HFFc6 (cell line): ENCODE results near the gene NAA50. TPM values are rescaled to one million over a fixed set of nuclear protein-coding genes. Genes with fewer than 3 reads are reported as not detected.

Experiments used
- DNase-seq: peaks from one replicate; pipeline ENCODE4 v3.0.0-alpha.2; 2018
- H3K27ac Mint-ChIP-seq: 2 replicates; pipeline ENCODE4 v1.8.0; 2020; ENCODE audit warnings: mild to moderate bottlenecking, mixed read lengths
- H3K27me3 Mint-ChIP-seq: 2 replicates; pipeline ENCODE4 v1.8.0; 2021; ENCODE audit warnings: mild to moderate bottlenecking, moderate library complexity, mixed read lengths; ENCODE audit not compliant: insufficient read depth
- H3K36me3 Mint-ChIP-seq: 2 replicates; pipeline ENCODE4 v1.8.0; 2021; ENCODE audit warnings: low read depth, mixed read lengths
- H3K4me1 Mint-ChIP-seq: 2 replicates; pipeline ENCODE4 v1.8.0; 2020; ENCODE audit warnings: low read depth, mixed read lengths
- H3K4me3 Mint-ChIP-seq: 2 replicates; pipeline ENCODE4 v1.8.0; 2020; ENCODE audit warnings: mild to moderate bottlenecking, moderate library complexity, mixed read lengths
- H3K9me3 Mint-ChIP-seq: 2 replicates; pipeline ENCODE4 v1.8.0; 2020; ENCODE audit warnings: mild to moderate bottlenecking, mixed read lengths
- total RNA-seq, 6 experiments: library from RNA; stranded (reverse); fragmentation: NEBNext Ultra II Directional; extraction: Animal tissue kit (Norgen Biotek cat#: 25700); gene quantifications; 2 replicates in 1 of 6; 3 replicates in 5 of 6; pipeline ENCODE4 v1.2.3, GENCODE V29; 2021
- TF ChIP-seq, protein P1 (sequence below): fragments of 200-600 bp; sonication (generic); IDR thresholded peaks from 2 replicates; pipeline ENCODE4 v1.5.0; 2021; ENCODE audit warnings: antibody characterized with exemption, mild to moderate bottlenecking

NAA50 gene
- total RNA-seq, 6 experiments from 2014 or later, result 146 to 178 (median 171) TPM

DNA sequence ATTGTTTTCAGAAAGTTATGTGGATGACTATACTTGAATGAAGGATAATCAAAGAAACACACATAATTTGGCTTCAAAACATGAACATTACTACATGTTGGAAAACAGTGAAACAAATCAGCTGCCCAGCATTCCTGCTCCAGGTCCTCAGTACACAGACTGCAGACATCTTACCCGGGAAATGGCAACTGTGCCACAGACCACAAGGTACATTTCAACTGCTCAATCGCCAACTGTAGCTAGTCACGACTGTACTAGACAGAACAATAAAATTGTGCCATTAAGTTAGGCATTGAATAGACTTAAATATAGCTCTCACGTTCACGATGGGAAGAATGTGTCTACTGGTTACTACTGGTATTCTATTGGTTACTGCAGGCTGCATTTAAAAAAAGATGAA lies 5.0 kb downstream of the NAA50 start:
- Mint-ChIP-seq H3K4me1 (peaks cover 83% of the 10 kb centered on the region), H3K9me3 (no peaks in the 10 kb centered on the region), H3K36me3 (peaks cover 16% of the 10 kb centered on the region), H3K27ac (peak overlapping the region; percentile 67), H3K4me3 (0 out of 2 replicates have a peak overlapping the region, but pooled peaks have one; percentile 6), H3K27me3 (no peaks in the 10 kb centered on the region; the same call in 1 of the 2 replicates)
- TF ChIP-seq, protein P1, sequence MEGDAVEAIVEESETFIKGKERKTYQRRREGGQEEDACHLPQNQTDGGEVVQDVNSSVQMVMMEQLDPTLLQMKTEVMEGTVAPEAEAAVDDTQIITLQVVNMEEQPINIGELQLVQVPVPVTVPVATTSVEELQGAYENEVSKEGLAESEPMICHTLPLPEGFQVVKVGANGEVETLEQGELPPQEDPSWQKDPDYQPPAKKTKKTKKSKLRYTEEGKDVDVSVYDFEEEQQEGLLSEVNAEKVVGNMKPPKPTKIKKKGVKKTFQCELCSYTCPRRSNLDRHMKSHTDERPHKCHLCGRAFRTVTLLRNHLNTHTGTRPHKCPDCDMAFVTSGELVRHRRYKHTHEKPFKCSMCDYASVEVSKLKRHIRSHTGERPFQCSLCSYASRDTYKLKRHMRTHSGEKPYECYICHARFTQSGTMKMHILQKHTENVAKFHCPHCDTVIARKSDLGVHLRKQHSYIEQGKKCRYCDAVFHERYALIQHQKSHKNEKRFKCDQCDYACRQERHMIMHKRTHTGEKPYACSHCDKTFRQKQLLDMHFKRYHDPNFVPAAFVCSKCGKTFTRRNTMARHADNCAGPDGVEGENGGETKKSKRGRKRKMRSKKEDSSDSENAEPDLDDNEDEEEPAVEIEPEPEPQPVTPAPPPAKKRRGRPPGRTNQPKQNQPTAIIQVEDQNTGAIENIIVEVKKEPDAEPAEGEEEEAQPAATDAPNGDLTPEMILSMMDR, result no peak
- no peak for DNase-seq

DNA sequence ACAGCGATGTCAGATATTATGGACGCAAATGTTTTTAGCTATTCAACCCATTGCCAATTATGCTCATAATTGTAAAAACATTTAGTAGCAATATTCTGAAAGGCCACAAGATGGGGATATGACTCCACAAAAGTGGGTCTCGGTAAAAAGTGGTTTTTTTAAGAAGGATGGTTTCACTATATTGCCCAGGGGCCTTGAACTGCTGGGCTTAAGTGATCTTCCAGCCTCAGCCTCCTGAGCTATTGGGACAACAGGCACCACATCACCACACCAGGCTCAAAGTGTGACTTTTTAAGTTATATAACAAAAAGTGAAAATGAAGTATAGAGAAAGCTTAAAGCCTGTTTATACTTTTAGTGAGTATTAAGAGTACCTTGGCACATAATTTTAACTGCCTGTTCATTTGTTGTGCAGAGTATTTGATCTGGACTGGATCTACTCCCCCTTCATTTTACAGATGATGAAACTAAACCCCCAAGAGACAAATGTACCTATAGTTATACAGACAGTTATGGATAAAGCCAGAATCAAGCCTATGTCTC lies 9.4 kb downstream of the NAA50 start:
- peak overlapping the region; percentile 68 for H3K27ac Mint-ChIP-seq
- TF ChIP-seq, protein P1, result peak; percentile 88
- DNase-seq, result peak; percentile 63
- H3K4me1 Mint-ChIP-seq, result peaks cover 92% of the 10 kb centered on the region
- H3K27me3 Mint-ChIP-seq, result peaks cover 3% of the 10 kb centered on the region; the same call in 1 of the 2 replicates
- no peaks in the 10 kb centered on the region for H3K9me3 Mint-ChIP-seq
- peaks cover 4% of the 10 kb centered on the region; the same call in 1 of the 2 replicates for H3K36me3 Mint-ChIP-seq
- H3K4me3 Mint-ChIP-seq, result peak overlapping the region; percentile 29

- peaks cover 49% of the 10 kb centered on the region for H3K4me1 Mint-ChIP-seq
- peaks cover 3% of the 10 kb centered on the region; the same call in 1 of the 2 replicates for H3K27me3 Mint-ChIP-seq
- H3K36me3 Mint-ChIP-seq, result 0 out of 2 replicates have a peak, but pooled peaks cover 7% of the 10 kb centered on the region
Measured at GRCh38 chr3:113731694-113732093, 14.4 kb downstream of the NAA50 start.

DNA sequence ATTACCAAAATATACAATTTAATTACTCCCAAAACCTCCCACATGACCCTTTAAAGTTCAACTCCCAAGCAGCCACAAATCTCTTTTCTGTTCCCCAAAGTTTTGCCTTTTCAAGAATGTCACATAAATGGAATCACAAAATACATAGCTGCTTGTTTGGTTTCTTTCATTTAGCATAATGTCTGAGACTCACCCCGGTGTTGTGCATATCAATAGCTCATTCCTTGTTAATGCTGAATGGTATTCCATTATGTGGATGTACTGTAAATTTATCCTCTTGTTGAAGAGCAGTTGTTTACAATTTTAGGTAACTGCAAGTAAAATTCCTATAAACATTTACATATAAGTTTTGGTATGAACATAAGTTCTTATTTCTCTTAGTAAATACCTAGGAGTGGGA lies 15.5 kb downstream of the NAA50 start:
- peaks cover 7% of the 10 kb centered on the region; the same call in 1 of the 2 replicates for H3K36me3 Mint-ChIP-seq
- TF ChIP-seq, protein P1, result no peak
- no peaks in the 10 kb centered on the region for H3K9me3 Mint-ChIP-seq
- no peak overlapping the region for H3K4me3 Mint-ChIP-seq
- no peak for DNase-seq
- H3K4me1 Mint-ChIP-seq, result peaks cover 44% of the 10 kb centered on the region
- peaks cover 3% of the 10 kb centered on the region; the same call in 1 of the 2 replicates for H3K27me3 Mint-ChIP-seq
- H3K27ac Mint-ChIP-seq, result no peak overlapping the region

More at GRCh38 chr3:113731694-113732093, 14.4 kb downstream of the NAA50 start:
- DNase-seq, result no peak
- H3K9me3 Mint-ChIP-seq, result no peaks in the 10 kb centered on the region
- peak overlapping the region; percentile 44; the same call in 1 of the 2 replicates for H3K27ac Mint-ChIP-seq
- H3K4me3 Mint-ChIP-seq, result no peak overlapping the region
- TF ChIP-seq, protein P1, result no peak

DNA sequence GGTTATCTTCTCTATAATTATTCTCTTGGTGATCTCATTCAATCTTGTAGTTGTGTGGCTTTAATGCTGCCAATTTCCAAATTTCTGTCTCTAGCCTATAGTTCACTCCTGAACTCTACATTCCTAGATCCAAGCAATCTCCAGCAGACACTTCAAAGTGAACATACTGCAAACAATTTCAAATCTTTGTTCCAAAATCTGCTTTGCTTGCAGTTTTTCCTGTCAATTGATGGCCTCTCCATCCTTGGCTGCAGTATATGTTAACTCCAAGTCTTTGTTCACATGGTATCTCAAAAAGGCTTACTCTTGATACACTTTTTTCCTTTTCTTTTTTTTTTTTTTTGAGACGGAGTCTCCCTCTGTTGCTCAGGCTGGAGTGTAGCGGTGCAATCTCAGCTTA lies 17.4 kb downstream of the NAA50 start:
- Mint-ChIP-seq H3K36me3 (peaks cover 13% of the 10 kb centered on the region; the same call in 1 of the 2 replicates), H3K4me1 (peaks cover 39% of the 10 kb centered on the region), H3K9me3 (no peaks in the 10 kb centered on the region), H3K4me3 (no peak overlapping the region), H3K27me3 (peaks cover 3% of the 10 kb centered on the region; the same call in 1 of the 2 replicates), H3K27ac (no peak overlapping the region)
- no peak for DNase-seq
- TF ChIP-seq, protein P1, result no peak
